ENCODE data around the gene CERCAM. TPM values are rescaled to one million over a fixed set of nuclear protein-coding genes. Genes with fewer than 3 reads are reported as not detected.

Gene CERCAM
- total RNA-seq, 1 experiment from 2014 or later: 11.3 TPM

- Histone ChIP-seq H3K4me1 (ENCODE audit: control insufficient read depth, insufficient read depth, low read length) (no peaks in the 10 kb centered on the region), H3K9me3 (ENCODE audit: control insufficient read depth, insufficient read depth, low read depth, low read length) (no peaks in the 10 kb centered on the region), H3K36me3 (ENCODE audit: control insufficient read depth, insufficient read depth, low read length) (no peaks in the 10 kb centered on the region), H3K27ac (ENCODE audit: low read length) (no peak overlapping the region), H3K27me3 (ENCODE audit: control insufficient read depth, insufficient read depth, low read length) (no peaks in the 10 kb centered on the region), H3K4me3 (ENCODE audit: low read depth in 2 of 2, low read length in 2 of 2) (no peak overlapping the region)
- ChIA-PET CTCF (interaction anchor here (1.2 kb wide), 1 partner anchor 21 kb away, joined by 3 read pairs; no protein-coding TSS in a partner anchor), POLR2A (no interaction called here)
- no TSS peak for BruUV-seq (replicated peaks)
- TF ChIP-seq SIN3A (IDR thresholded peaks at IDR 0.05; ENCODE audit: borderline replicate concordance, insufficient read depth, low read depth, low read length) (no peak), REST (IDR thresholded peaks at IDR 0.05; ENCODE audit: insufficient read depth in 1 of 2, low read depth in 2 of 2, low read length in 1 of 2) (no peak), TCF7L2 (IDR thresholded peaks at IDR 0.05; ENCODE audit: low read depth, low read length) (no peak), CTCF (IDR thresholded peaks at IDR 0.05) (no peak), POLR2AphosphoS5 (IDR thresholded peaks at IDR 0.05; ENCODE audit: low read depth, low read length) (no peak)
- ATAC-seq (no peak), DNase-seq (ENCODE audit: low read depth, low spot score) (no peak)
- in situ Hi-C loops (cut with HindIII; ENCODE audit: low pct_unique_long_range_greater_than_20kb, low sequenced_read_pairs) (no loop called here), intact Hi-C loops (cut with micrococcal nuclease; ENCODE audit: unreplicated experiment) (no loop called here)
These were observed 37.5 kb upstream of the CERCAM start for GRCh38 chr9:128383007-128383753.

GRCh38 chr9:128383791-128384190 is 36.9 kb upstream of the CERCAM start:
- H3K4me1 ChIP-seq (ENCODE audit: control insufficient read depth, insufficient read depth, low read length): no peaks in the 10 kb centered on the region
- in situ Hi-C loops (cut with HindIII; ENCODE audit: low pct_unique_long_range_greater_than_20kb, low sequenced_read_pairs): no loop called here
- no peak overlapping the region for H3K4me3 ChIP-seq (ENCODE audit: low read depth in 2 of 2, low read length in 2 of 2)
- CTCF ChIA-PET: no interaction called here
- TF ChIP-seq TCF7L2 (IDR thresholded peaks at IDR 0.05; ENCODE audit: low read depth, low read length) (no peak), SIN3A (IDR thresholded peaks at IDR 0.05; ENCODE audit: borderline replicate concordance, insufficient read depth, low read depth, low read length) (no peak), REST (IDR thresholded peaks at IDR 0.05; ENCODE audit: insufficient read depth in 1 of 2, low read depth in 2 of 2, low read length in 1 of 2) (no peak), POLR2AphosphoS5 (IDR thresholded peaks at IDR 0.05; ENCODE audit: low read depth, low read length) (no peak), CTCF (IDR thresholded peaks at IDR 0.05) (no peak)
- H3K27me3 ChIP-seq (ENCODE audit: control insufficient read depth, insufficient read depth, low read length): no peaks in the 10 kb centered on the region
- POLR2A ChIA-PET: no interaction called here
- no TSS peak for BruUV-seq (replicated peaks)
- DNase-seq (ENCODE audit: low read depth, low spot score) (no peak), ATAC-seq (no peak)
- H3K36me3 ChIP-seq (ENCODE audit: control insufficient read depth, insufficient read depth, low read length): no peaks in the 10 kb centered on the region
- intact Hi-C loops (cut with micrococcal nuclease; ENCODE audit: unreplicated experiment): no loop called here
- H3K27ac ChIP-seq (ENCODE audit: low read length): no peak overlapping the region
- no peaks in the 10 kb centered on the region for H3K9me3 ChIP-seq (ENCODE audit: control insufficient read depth, insufficient read depth, low read depth, low read length)
